Posterior cingulate gyrus (tissue), 11 donors: ENCODE results near the gene R3HDM2.
A peak's percentile ranks its signal among the peaks of the same experiment; 100 is the strongest.

Experiments
- DNase-seq, 10 donors: peaks; one replicate each; pipeline versions ENCODE4 v3.0.0 to v3.0.0-alpha.2; 2020 to 2021; ENCODE audit warnings: mixed read lengths in 3 of 10
- intact Hi-C: fragments of 100-400 bp; cut with DNase I; formaldehyde crosslinking; loops from one replicate; pipeline ENCODE4 v1.15.1; 2023

R3HDM2 gene

DNA sequence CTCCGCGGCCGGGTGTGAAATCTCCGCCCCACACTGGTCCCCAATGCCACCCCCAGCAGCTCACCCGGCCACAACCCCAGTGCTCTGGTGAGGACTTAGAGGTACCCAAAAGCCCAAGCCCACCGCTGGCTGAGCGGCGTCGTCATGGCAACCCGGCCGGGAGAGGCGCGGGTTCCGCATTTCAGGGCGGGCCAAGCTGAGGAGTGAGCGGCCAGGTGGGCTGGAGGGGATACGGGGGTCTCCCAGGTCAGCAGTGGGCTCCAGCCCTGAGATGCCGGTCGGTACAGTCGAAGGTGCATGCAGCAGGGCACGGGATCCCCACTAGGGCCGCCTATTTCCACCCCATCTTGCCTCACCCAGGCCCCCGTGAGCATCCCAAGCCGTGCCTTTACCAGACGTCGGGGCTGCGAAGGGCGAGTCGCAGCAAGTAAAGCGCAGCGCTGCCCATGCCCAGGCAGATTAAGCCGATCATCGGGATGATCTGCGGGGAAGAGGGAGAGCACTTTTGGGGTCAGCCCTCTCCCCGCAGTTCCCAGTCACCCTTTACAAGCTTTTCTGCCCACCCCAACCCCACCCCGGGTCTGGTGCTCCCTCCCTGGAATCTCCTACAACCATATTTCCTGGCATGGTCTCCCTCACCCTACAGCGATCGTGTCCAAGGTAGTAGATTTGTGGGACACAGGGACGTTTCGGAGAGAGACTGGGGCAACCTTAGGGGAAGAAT lies 194.5 kb downstream of the R3HDM2 start:
- peak in 1 of 10 donors; percentile 79 for DNase-seq
- intact Hi-C loops = loop anchor here (5.0 kb wide), 1 partner anchor 109 kb away; the partner anchor contains the start of gene LRP1

DNA sequence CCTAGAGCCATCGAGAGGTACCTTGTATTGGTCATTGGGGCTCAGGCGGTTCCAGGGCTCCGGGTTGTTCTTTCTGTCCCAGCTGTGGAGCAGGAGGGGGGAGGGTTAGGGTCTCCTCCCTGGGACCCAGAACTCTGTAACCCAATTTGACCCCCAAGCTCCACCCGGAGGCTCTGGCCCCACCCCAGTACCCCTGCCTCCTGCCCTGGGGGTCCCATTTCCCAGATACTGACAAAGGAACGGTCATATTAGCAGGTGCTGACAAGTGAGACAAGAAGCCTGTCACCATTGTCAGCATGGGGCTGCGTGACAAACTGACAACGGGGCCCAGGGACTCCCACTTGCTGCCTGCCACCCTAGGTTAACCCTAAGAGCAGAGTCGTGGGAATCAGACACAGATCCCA lies 195.1 kb downstream of the R3HDM2 start:
- no peak for DNase-seq
- intact Hi-C loops = loop anchor here (5.0 kb wide), 1 partner anchor 108 kb away; the partner anchor contains the start of gene LRP1

DNA sequence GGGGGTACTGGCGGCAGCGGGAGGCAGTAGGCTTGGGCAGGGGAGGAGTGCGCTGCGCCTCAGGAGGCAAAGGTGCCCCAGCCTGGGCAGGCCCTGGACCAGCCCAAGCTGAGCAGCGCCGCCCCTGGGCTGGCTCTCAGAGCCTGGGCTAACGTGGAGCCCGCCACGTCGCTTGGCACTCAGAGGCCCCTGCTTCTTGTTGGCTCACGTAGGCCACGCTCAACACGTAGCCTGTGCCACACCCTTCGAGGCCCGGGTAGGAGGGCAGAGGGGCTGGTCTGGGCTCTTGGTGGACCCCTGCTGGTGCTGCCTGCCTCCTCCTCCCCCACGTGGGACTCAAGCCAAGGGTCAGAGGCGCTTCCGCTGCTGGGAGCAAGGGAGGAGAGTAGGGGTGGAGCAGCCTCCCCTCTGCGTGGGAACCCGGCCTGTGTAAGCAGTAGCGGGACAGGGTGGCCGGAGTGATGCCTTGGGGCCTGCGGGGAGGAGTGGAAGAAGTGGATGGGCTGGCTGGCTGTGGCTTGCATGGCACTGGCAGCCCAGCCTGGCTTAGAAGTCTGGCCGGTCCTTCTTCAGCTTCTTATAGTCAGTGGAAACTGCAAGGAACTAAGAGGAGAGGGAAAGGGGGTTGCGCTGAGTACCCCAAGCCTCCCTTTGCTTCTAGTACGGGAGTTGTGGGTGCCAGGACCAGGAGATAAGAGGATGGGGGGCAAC lies 195.7 kb downstream of the R3HDM2 start:
- peak in 2 of 10 donors; percentile 70 to 79 for DNase-seq
- intact Hi-C loops = loop anchor here (5.0 kb wide), 1 partner anchor 108 kb away; the partner anchor contains the start of gene LRP1

DNA sequence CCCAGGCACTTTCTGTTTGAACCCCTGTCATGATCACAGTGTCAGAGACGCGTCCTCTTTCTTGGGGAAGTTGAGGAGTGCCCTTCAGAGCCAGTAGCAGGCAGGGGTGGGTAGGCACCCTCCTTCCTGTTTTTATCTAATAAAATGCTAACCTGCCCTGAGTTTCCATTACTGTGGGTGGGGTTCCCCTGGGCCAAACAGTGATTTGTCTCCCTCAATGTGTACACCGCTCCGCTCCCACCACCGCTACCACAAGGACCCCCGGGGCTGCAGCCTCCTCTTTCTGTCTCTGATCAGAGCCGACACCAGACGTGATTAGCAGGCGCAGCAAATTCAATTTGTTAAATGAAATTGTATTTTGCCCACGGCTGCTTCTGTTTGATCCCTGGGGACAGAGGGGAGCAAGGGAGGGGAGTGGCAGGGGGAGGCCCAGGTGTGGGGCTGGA lies 196.2 kb downstream of the R3HDM2 start:
- DNase-seq = no peak
- intact Hi-C loops = loop anchor here (5.0 kb wide), 1 partner anchor 107 kb away; the partner anchor contains the start of gene LRP1

DNA sequence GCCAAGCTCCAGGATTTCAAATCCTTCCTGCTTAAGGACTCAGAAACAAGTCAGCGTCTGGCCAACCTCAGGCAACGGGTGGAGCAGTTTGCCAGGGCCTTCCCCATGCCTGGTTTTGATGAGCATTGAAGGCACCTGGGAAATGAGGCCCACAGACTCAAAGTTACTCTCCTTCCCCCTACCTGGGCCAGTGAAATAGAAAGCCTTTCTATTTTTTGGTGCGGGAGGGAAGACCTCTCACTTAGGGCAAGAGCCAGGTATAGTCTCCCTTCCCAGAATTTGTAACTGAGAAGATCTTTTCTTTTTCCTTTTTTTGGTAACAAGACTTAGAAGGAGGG lies 196.6 kb downstream of the R3HDM2 start:
- no peak for DNase-seq
- intact Hi-C loops = no loop called here

DNA sequence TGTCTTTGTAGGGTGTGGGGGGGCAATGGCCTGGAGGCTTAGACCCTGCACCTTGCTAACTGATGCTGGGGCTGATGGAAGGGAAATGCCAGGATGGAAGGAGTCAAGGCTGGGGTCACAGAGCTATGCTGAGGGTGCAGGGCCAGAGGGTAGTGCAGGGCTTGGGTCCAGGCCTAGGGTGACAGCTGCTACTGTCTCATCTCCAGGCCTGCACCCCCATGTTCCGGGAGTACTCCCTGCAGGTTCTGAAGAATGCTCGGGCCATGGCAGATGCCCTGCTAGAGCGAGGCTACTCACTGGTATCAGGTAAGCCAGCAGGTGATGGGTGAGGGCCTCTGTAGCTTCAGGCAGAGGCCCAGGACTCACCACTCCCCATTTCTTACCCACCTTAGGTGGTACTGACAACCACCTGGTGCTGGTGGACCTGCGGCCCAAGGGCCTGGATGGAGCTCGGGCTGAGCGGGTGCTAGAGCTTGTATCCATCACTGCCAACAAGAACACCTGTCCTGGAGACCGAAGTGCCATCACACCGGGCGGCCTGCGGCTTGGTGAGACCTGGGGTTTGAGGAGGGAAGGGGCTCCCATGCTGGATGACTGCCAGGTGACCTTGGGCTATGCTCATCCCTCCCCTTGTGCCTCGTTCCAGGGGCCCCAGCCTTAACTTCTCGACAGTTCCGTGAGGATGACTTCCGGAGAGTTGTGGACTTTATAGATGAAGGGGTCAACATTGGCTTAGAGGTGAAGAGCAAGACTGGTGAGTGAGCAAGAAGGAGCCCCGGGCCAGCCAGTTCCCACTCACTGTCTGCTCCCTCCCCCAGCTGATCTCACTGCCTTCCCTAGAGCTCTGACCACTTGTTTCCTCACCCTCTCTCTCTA lies 197.2 kb downstream of the R3HDM2 start:
- DNase-seq = peak in 2 of 10 donors; percentile 54 to 78
- intact Hi-C loops = no loop called here

DNA sequence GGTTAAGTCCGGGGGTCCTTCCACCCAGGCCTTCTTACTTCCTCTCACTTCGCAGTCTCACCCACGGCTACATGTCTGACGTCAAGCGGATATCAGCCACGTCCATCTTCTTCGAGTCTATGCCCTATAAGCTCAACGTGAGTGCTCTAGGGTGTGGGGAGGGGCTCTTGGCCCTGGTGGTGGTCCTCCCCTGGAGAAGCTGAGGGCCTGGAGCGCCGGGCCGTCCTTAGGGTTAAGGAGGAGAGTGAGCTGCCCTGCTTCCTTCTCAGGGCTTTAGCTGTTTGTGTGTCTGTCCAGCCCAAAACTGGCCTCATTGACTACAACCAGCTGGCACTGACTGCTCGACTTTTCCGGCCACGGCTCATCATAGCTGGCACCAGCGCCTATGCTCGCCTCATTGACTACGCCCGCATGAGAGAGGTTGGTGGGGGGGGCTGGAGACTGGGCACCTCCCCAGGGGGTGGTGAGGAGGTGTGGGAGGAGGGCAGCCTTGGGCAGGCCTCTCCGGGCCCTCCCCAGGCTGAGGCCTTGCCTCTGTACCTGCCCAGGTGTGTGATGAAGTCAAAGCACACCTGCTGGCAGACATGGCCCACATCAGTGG lies 198.6 kb downstream of the R3HDM2 start:
- DNase-seq = peak in 1 of 10 donors; percentile 66
- intact Hi-C loops = no loop called here

DNA sequence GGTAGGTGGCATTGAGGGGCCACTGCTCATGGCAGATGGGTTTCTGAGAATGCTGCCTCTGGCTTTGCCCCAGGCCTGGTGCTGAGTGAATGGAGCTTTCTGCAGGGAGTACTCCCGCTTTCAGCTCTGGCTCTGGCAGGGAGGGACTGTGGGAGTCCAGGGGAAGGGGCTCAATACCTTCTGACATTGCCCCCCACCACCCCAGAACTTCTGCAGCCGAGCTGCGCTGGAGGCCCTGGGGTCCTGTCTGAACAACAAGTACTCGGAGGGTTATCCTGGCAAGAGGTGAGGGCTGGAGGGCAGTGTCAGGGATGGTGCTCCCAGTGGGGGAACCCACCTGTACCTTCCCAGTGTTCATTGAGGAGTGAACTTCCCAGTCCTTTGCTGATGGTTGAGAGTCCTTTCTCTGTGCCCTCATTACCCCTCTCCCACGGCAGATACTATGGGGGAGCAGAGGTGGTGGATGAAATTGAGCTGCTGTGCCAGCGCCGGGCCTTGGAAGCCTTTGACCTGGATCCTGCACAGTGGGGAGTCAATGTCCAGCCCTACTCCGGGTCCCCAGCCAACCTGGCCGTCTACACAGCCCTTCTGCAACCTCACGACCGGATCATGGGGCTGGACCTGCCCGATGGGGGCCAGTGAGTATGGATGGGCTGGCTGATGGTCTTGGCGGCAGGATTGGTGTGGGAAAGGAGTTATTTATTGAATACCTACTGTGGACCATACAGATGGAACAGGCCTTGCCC lies 199.4 kb downstream of the R3HDM2 start:
- peak in 1 of 10 donors; percentile 62 for DNase-seq
- intact Hi-C loops = no loop called here

DNA sequence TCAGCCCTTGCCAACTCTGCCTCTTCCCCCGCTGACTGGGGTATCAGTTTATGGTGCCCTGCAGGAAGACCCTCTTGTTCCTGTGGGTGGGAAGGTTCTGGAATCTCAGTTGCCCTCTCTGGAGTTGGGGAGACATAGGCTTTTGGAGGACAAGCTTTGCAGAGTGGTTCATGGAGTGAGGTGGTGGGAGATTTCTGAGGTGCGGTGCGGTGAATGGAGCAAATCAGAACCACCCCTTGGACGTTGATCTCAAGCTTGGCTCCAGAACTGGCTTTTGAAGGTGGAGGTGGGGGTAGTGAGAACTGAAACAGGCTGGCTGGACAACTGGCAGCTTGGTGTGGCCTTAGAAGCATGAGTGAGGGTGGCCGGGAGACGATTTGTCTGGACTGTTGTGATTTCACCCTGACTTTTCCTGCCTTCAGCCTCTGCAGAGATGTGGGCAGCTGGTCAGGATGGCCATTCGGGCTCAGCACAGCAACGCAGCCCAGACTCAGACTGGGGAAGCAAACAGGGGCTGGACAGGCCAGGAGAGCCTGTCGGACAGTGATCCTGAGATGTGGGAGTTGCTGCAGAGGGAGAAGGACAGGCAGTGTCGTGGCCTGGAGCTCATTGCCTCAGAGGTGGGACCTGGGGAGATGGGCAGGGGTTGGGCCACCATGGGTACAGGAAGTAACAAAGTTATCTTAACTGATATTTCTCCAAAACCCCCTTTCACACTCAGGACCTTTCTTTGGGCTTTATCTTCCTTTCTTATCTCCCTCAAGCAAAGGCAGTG lies 200.3 kb downstream of the R3HDM2 start:
- intact Hi-C loops = no loop called here
- DNase-seq = peak in 1 of 10 donors; percentile 74

DNA sequence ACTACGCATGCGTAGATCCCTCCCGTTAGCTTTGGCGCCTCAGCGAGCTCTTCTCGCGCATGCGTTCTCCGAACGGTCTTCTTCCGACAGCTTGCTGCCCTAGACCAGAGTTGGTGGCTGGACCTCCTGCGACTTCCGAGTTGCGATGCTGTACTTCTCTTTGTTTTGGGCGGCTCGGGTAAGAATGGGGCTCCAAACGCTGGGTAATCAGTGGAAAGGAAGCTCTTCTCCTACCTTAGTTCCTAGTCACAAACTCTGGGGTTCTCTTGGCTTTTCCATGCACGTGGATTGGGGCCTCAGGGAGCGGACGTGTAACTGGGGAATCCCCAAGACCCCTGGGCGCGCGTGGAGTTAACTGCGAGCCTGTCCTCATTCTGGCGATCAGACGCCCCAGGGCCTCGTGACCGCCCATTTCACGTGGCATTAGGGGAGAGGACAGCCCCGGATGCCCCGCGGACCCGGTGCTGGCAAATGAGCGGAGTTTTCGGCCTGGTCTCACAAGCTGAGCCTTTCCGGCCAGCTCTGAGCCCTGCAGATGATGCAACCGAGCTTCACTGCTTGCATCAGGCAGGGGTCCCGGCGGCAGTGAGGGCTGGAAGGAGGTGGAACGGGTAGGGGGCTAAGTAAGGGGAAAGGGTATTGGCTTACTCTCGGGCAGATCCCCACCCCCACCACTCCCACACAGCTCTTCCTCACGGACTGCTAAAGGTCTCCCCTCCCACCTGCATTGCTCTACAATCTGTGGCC lies 201.0 kb downstream of the R3HDM2 start, which contains the start of gene SHMT2:
Gene SHMT2 (plus strand): TSS at position 78 of the 747 bp plus-strand sequence. CDS start 68 bp downstream, at position 146.
- DNase-seq = peak; percentile 88 to 99 (median 93)
- intact Hi-C loops = no loop called here

DNA sequence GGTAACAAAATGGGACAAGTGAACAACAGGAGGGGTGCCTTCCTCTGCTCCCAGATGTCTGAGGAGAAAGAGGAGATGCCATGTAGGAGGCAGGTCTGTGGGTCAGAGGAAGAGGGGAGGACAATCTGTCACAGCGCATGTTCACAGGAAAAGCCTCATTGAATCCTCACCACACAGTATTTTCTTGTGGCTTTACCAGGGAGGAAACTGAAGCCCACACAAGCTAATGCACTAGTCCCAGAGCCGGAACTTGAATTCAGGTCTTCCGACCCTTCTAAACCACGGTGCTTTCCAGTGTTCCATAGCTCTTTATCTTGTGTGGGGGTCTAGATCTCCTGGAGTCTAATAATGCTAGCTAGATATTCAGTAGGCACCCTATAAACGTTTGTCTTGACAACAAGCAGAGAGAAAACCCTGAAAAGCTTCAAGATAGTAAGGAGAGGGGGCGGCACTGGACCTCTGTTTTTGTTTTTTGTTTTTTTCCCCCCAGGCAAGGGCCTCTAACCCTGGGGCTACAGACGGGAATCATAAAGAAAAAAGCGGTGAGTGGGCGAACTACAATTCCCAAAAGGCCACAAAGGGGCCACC lies 201.7 kb downstream of the R3HDM2 start:
- intact Hi-C loops = no loop called here
- no peak for DNase-seq

DNA sequence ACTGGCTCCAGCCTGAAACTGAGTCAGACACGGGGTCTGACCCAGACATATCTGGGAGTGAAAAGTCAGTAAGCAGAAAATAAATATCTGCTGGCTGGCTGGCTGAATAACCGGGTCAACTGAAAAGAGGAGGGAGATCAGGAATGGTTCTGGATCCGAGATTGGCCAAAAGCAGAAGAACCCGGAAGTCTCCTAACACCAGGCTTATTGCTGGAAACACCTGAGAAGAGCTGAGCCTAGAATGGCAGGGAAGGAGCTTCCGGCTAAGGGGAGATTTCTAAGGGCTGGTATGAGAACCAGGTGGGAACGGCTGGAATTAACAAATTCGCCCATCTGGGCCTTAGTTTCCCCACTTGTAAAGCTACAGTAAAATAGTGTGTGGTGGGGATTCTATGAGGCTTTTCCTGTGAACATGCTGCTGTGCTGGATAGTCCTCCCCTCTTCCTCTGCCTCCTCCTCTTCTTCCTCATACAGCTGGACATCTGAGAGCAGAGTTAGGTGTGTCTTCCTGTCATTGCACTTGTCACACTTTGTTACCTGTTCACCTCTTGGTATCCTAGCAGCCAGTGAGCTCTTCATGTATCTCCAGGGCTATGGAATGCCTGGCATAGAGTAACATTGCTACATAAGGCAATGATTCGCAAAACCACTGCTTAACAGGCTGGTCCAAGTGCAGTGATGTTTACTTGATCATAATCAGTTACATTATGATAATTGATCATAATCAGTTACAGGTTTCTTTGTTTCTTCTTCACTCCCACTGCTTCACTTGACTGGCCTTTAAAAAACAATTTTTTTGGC lies 203.3 kb downstream of the R3HDM2 start:
- DNase-seq = no peak
- intact Hi-C loops = no loop called here

DNA sequence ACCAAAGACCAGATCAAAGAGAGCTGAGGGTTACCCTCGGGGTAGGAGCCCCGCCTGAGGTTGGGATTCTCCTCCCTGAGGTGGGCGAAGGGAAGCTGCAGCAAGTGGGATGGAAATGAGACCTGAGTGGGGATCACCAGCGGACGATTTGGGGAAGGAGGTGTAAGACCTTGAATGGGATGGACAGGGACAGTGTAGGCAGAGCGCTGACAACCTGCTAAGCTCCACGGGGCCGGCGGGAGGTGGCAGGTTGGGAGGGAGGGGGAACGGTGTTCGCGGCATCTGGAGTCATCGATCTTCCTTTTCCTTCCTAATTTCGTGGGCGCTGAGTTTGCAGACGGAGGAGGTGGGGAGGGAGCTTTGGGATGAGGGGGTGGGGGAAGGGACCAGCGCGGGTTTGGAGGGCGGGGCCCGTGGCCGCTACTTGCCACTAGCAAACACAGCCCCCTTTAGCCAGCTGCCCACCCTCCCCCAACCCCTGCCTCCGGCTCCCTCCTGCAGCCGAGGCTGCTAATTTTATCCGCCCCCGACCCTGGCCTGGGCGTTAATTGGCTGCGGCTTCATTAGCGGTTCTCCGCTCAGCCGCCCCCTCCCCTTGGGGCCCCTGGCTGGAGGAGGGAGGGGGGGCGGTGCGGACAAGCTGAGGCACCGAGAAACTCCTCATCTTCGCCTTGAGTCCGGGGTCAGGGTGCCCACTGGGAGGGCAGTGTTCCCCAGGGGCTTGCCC lies 204.1 kb downstream of the R3HDM2 start:
- intact Hi-C loops = no loop called here
- no peak for DNase-seq

DNA sequence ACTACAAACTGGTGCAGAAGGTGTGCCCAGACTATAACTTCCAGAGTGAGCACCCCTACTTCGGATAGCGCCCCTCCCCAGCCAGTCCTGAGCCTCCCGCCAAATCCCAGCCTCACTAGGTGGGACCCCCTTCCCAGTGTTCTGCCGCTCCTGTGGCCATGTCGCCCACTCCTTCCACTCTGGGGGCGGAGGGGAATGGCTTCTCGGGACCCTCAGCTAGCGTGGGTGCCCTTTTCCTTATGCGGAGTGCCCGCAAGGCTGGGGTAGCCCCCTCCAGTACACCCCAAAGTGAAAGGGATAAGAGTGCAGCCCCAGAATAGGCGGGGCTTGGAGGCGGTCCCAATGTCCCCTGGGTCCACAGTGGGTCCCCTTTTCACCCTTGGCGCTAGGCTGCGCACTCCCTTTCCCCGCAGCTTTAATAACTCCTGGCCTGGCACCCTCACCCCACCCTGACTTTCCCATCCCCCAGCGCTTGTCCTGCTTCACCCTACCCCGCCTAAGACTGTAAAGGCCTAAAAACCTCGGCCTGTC lies 205.1 kb downstream of the R3HDM2 start:
- no peak for DNase-seq
- intact Hi-C loops = no loop called here

DNA sequence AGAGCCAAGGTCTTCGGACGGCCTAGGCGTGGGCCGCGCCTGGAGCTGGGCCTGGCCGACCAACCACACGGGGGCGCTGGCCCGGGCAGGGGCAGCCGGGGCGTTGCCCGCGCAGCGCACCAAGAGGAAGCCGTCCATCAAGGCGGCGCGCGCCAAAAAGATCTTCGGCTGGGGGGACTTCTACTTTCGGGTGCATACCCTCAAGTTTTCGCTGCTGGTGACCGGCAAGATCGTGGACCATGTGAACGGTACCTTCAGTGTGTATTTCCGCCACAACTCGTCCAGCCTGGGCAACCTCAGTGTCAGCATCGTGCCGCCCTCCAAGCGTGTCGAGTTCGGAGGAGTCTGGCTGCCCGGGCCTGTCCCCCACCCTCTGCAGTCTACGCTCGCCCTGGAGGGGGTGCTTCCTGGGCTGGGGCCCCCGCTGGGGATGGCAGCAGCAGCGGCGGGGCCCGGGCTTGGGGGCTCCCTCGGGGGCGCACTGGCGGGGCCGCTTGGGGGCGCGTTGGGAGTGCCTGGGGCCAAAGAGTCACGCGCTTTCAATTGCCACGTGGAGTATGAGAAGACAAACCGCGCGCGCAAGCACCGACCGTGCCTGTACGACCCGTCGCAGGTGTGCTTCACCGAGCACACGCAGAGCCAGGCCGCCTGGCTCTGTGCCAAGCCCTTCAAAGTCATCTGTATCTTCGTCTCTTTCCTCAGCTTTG lies 205.7 kb downstream of the R3HDM2 start:
- DNase-seq = no peak
- intact Hi-C loops = no loop called here
